Activated CD4-positive, CD25-positive, alpha-beta regulatory T cell treated with anti-CD3 and anti-CD28 coated beads, Interleukin-2, amount 50 U/mL, for 24 hours (primary cell): ENCODE results near the gene NIPAL4.

ENCODE experiments used
- ATAC-seq, 2 donors: fragments of 150-1000 bp; cut with Tn5 transposase; one replicate each; pipeline ENCODE4 v1.10.0; 2021; ENCODE audit warnings: mild to moderate bottlenecking in 1 of 2, moderate library complexity in 1 of 2

NIPAL4 gene

GRCh38 chr5:157486221-157486681, 26.2 kb downstream of the NIPAL4 start:
- peak; percentile 8 to 19 for ATAC-seq

GRCh38 chr5:157486861-157487260, 26.8 kb downstream of the NIPAL4 start:
- peak in 1 of 2 donors; percentile 42 for ATAC-seq

- ATAC-seq = peak in 1 of 2 donors; percentile 48
Measured at GRCh38 chr5:157487358-157487757, 27.3 kb downstream of the NIPAL4 start.

- no peak for ATAC-seq
Measured at GRCh38 chr5:157491471-157491995, 31.5 kb downstream of the NIPAL4 start.

DNA sequence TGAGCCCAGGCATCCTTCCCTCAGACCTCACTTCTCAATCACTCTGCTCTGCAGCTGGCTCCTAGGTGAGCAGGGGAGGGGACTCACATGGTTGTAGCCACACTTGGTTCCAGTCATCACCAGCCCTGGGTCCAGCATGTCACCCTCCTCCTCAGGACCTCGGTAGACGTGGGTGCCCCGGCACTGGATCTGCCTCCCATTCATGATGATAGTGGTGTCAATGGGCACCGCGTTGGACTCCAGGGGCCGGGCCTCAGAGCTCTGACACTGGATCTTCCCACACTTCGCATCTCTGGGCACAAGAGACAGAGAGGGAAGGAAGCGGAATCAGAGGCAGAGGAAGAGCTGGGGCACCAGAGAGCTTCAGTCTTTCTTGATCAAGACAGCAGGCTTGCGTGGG, 32.9 kb downstream of the NIPAL4 start:
- no peak for ATAC-seq

DNA sequence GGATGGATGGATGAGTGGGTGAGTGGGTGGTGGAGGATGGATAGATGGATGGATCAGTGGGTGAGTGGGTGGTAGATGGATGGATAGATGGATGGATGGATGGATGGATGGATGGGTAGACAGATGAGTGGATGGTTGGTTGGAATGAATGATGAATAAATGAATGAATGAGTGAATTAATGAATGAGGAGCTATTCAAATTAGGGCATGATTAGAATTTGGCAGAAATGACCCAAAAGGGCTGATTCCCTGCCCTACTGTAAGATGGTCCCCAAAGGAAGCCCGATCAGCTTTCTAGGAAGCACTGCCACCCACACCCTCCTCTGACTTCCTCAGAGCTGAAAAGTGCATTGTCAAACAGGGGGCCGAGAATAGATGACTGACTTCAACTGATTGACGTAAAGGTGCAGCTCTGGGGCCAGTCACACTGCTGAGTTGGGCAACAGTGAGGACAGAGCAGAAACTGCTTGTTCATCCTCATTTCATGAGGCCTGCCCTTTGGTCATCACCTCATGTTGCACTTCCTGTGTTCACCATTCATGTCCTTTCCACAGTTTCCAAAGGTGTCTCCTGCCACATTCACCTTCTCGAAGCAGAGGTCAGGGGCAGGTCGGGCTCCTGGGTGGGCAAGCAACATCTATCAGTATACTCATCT, 34.3 kb downstream of the NIPAL4 start:
- ATAC-seq = no peak

DNA sequence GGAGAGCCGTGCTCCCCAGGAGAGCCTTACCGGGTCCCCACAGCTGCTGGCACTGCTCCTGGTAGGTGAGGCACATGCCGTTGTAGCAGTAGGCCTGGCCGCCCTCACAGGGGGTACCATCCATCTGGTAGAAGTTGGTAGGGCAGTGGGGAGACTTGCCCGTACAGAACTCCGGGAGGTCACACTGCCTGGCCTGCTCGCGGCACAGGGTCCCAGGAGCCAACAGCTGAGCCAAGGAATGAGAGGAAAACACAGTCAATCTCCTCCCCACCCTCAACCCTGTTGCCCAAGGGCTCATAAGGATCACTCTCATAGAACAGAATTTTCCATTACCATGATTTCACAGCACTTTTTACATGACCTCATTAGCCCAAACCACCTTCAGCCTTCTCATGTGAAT, 36.9 kb downstream of the NIPAL4 start:
- no peak for ATAC-seq

DNA sequence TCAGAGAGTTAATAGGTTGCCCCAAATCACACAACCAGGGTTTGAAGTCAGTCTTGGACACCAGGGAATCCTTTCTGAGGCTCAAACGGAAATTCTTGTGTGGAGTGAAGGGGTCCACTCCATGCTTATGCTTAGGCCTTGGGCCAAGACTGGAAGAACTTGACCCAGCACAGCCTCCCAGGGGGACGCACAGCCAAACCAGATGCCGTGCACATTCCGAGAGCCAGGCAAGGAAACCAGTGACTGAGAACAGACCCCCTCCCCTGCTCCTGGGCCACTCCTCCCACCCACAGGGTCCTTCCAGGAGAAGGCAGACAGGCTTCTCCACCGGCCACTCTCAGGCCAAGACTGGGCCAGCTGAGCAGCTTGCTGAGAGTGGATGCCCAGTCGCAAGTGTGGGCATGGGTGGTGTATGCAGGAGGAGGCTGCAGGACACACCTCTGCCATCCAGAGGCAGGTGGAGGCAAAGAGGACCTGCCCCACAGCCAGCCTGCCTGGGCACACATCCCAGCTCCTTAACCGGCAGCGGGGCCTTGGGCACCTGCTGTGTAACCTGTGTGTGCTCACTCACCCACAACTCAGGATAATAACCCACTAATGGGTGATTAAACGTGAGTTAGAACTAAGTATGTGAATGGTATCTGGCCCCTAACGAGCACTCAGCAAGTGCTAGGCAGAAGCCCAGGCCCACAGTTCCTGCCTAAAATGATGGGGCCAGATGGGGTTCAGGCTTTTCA, 38.0 kb downstream of the NIPAL4 start:
- ATAC-seq = no peak

DNA sequence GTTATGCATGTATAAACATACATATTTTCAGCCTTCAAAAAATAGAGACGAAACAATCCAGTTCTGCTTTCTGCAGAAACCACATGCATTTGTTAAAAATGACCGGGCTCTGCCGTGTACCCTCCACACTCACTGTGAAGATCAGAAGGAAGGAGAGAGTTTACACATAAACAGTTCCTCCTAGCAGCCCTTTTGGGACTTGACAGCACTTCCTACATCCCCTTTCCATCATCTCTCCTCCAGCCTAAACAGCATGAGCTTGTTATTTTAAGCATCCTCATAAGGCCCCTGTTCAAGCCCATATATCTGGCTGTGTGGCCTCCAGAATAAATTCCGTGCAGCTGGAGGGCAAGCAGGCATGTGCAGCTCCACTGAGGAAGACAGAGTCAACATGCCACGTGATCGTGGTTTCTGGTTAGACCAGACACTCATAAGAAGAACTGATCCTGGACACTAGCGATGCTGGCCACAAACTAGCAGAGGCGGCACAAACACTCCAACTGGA, 42.2 kb downstream of the NIPAL4 start:
- no peak for ATAC-seq

- no peak for ATAC-seq
Measured at GRCh38 chr5:157504053-157504452, 44.0 kb downstream of the NIPAL4 start.

GRCh38 chr5:157505496-157505895, 45.5 kb downstream of the NIPAL4 start:
- ATAC-seq = no peak

GRCh38 chr5:157506066-157506590, 46.1 kb downstream of the NIPAL4 start:
- ATAC-seq = no peak

GRCh38 chr5:157506981-157507780, 47.2 kb downstream of the NIPAL4 start:
- ATAC-seq = no peak

GRCh38 chr5:157509093-157509492, 49.1 kb downstream of the NIPAL4 start:
- ATAC-seq = no peak

- ATAC-seq = peak in 1 of 2 donors; percentile 27
Measured at GRCh38 chr5:157509587-157509986, 49.6 kb downstream of the NIPAL4 start.

DNA sequence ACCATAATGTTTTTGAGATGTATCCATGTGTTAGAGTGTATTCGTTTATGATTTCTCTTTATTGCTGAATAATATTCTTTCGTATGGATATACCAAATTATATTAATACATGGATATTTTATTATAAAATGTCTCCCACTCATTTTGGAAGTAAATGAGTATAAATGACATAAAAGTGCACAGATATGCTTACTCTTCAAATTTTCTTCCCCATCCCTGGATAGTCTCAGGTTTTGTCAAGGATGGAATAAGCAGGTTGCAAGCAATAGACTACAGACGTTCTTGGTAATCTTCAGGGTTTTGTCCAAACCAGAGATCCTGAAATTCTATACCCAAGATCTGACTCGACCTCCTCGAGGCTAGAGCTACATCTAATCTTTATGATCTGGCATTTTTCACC, 50.7 kb downstream of the NIPAL4 start:
- no peak for ATAC-seq

DNA sequence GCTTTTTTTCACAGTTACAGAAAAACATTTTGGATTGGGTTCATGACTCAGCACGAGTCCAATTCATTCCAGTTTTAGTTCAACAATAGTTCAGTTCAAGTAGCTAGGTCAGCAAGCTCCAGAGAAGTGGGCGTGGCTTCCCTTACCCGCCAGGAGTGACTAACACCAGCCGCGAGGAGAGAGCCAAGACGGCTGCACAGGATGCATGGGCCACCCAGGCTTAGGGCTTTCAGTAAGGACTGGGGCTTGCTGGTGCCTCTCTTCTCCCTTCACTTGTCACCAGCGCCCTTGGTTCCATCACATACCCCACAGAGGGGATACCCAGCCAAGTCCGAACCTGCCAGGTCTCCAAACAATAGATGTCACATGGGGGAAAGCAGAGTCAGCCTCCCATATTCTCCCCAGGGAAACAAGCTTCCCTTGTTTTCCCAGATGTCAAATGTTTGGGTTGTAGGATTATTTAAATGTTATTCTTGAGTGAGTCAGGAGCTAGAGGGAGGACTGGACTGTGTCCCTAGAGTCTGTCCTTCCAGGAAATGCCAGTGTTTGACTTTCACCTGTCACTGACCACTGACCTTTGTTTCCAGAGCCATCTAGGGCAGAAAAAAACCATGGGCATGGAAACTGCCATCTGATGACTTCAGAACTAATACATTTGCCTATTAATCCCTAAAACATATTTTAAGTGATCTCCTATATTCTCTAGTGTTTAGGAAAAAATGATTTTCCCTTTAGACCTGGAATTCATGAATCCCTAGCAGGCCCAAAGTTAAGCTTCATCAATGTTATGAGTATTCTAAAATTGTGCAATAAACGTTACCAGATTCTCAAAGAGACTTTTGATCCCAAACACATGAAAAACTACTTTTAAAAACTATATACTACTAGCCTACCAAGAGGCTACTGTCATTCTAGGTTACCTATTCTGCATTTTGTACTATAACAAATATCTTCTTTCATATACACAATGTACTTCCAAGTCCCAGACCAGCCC, 51.9 kb downstream of the NIPAL4 start:
- no peak for ATAC-seq

GRCh38 chr5:157513182-157513581, 53.2 kb downstream of the NIPAL4 start:
- ATAC-seq = no peak

DNA sequence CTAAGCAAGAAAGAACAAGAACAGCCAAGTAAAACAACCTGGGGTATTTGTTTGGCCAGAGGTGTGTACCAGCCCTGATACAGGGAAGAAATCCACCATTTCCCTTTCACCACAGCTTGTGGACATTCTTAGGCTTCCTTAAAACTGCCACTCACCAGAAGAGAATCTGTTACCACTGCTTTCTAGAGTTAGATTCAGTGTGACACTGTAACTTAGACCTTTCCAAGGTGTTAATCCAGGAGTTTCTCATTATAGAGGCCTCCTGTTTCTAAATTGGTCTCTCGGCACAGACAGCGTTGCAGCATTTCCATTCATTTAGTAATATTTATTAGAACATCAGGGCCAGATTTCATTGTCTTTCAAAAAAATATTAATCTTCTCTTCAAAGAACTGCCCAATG, 55.0 kb downstream of the NIPAL4 start:
- ATAC-seq = no peak

GRCh38 chr5:157516006-157516405, 56.0 kb downstream of the NIPAL4 start:
- peak; percentile 88 to 90 for ATAC-seq

DNA sequence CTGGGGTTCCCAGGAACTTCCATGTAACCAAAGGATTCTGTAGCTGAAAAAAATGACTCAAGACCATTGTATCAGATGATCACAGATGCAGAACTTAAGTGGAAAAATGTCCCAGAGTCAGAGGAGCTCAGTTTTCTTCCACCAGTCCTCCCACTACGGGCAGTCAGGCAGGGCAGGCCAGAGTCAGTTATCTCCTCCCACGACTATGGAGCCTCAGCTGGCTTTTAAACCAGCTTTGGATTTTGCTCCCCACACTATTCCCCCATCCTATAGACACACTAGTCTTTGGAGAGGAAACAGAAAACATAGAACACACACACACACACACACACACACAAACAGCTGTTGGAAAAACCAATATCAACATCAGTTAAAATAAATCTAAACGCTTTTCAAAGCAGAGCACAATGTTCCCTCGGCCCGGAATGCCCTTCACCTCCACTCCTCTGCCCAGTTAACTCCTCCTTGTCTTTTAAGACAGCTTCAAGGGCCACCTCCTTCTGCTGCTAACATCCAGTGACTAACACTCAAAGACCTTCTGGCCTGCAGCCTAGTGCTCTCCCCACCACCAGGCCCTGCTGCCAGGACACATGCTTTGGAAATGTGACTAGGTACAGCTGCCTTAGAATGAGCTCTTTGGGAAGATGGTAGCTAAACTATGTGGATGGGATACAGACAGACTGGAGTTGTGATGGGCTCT, 56.8 kb downstream of the NIPAL4 start:
- ATAC-seq = no peak
